GM23248 (cell line): ENCODE measurements around the gene RAD50. TPM values are rescaled to one million over a fixed set of nuclear protein-coding genes. Genes with fewer than 3 reads are reported as not detected.

ENCODE experiments used
- DNase-seq: peaks from one replicate; pipeline ENCODE4 v3.0.0-alpha.2; 2015
- H2AFZ ChIP-seq: fragments of 200-600 bp; sonication (generic); 2 replicates; pipeline ENCODE4 v1.6.1; 2016; ENCODE audit warnings: antibody characterized with exemption
- H3F3A ChIP-seq: fragments of 200-600 bp; sonication (generic); 2 replicates; pipeline ENCODE4 v1.6.1; 2016; ENCODE audit warnings: mild to moderate bottlenecking, antibody characterized with exemption, mixed run types; ENCODE audit not compliant: insufficient read depth
- H3K27ac ChIP-seq: fragments of 200-600 bp; sonication (generic); 2 replicates; pipeline ENCODE4 v1.5.1; 2016; ENCODE audit warnings: mild to moderate bottlenecking
- H3K27me3 ChIP-seq: fragments of 200-600 bp; sonication (generic); replicated peaks from 2 replicates; pipeline ENCODE4 v1.6.1; 2016; ENCODE audit warnings: mild to moderate bottlenecking; ENCODE audit not compliant: insufficient read depth
- H3K36me3 ChIP-seq: fragments of 200-600 bp; sonication (generic); 2 replicates; pipeline ENCODE4 v1.6.1; 2016; ENCODE audit warnings: low read depth, mild to moderate bottlenecking
- H3K4me1 ChIP-seq: fragments of 200-600 bp; sonication (generic); 2 replicates; pipeline ENCODE4 v1.6.1; 2016; ENCODE audit warnings: mild to moderate bottlenecking; ENCODE audit not compliant: insufficient read depth
- H3K4me2 ChIP-seq: fragments of 200-600 bp; sonication (generic); one replicate; pipeline ENCODE4 v1.6.1; 2016; ENCODE audit warnings: mild to moderate bottlenecking; ENCODE audit not compliant: unreplicated experiment
- H3K4me3 ChIP-seq: fragments of 200-600 bp; sonication (generic); 2 replicates; pipeline ENCODE4 v1.5.1; 2016; ENCODE audit warnings: mild to moderate bottlenecking
- H3K79me2 ChIP-seq: fragments of 200-600 bp; sonication (generic); 2 replicates; pipeline ENCODE4 v1.6.1; 2016; ENCODE audit warnings: mild to moderate bottlenecking; ENCODE audit not compliant: insufficient read depth
- H3K9ac ChIP-seq: fragments of 200-600 bp; sonication (generic); 2 replicates; pipeline ENCODE4 v1.6.1; 2016; ENCODE audit warnings: mild to moderate bottlenecking
- H3K9me2 ChIP-seq: fragments of 200-600 bp; sonication (generic); 2 replicates; pipeline ENCODE4 v1.6.1; 2016; ENCODE audit warnings: mixed run types, mild to moderate bottlenecking, moderate library complexity; ENCODE audit not compliant: insufficient read depth
- H3K9me3 ChIP-seq: fragments of 200-600 bp; sonication (generic); one replicate; pipeline ENCODE4 v1.6.1; 2017; ENCODE audit warnings: low read depth
- H4K20me1 ChIP-seq: fragments of 200-600 bp; sonication (generic); 2 replicates; pipeline ENCODE4 v1.6.0; 2016; ENCODE audit not compliant: insufficient read depth
- EZH2 ChIP-seq: fragments of 200-600 bp; sonication (generic); IDR thresholded peaks from 2 replicates; pipeline ENCODE4 v1.6.1; 2018; ENCODE audit warnings: antibody characterized with exemption, mild to moderate bottlenecking; ENCODE audit not compliant: insufficient read depth, poor library complexity, severe bottlenecking
- EZH2phosphoT487 ChIP-seq: fragments of 200-600 bp; sonication (generic); IDR thresholded peaks from 2 replicates; pipeline ENCODE4 v1.6.1; 2018; ENCODE audit warnings: antibody characterized with exemption, moderate library complexity, mild to moderate bottlenecking, low read depth; ENCODE audit not compliant: insufficient read depth
- WGBS, 2 experiments: methylation state at CpG; one replicate each; pipeline ENCODE4 v1.1.6; 2015 to 2017; ENCODE audit warnings: low lambda C conversion rate in 2 of 2, low coverage in 1 of 2; ENCODE audit errors: missing lambda C conversion rate in 2 of 2; 5-methylcytosine and 5-hydroxymethylcytosine counted together
- in situ Hi-C: fragments of 300-500 bp; cut with MboI; formaldehyde crosslinking; loops from 2 replicates; pipeline ENCODE4 v1.15.0; 2020
- polyA plus RNA-seq: library from polyadenylated mRNA; unstranded; fragments of >200 nt; fragmentation: Nextera tagmentation; extraction: Ambion mirVana; gene quantifications from 2 replicates; pipeline ENCODE4 v1.2.1, GENCODE V29; 2016
- total RNA-seq: library from RNA; depleted of rRNA; stranded (reverse); fragments of >200 nt; shearing (Covaris generic); gene quantifications from 2 replicates; pipeline ENCODE4 v1.2.3, GENCODE V29; 2014

RAD50 gene
- total and polyA plus RNA-seq, 2 experiments from 2014 or later = 17.7 to 44.0 TPM

DNA sequence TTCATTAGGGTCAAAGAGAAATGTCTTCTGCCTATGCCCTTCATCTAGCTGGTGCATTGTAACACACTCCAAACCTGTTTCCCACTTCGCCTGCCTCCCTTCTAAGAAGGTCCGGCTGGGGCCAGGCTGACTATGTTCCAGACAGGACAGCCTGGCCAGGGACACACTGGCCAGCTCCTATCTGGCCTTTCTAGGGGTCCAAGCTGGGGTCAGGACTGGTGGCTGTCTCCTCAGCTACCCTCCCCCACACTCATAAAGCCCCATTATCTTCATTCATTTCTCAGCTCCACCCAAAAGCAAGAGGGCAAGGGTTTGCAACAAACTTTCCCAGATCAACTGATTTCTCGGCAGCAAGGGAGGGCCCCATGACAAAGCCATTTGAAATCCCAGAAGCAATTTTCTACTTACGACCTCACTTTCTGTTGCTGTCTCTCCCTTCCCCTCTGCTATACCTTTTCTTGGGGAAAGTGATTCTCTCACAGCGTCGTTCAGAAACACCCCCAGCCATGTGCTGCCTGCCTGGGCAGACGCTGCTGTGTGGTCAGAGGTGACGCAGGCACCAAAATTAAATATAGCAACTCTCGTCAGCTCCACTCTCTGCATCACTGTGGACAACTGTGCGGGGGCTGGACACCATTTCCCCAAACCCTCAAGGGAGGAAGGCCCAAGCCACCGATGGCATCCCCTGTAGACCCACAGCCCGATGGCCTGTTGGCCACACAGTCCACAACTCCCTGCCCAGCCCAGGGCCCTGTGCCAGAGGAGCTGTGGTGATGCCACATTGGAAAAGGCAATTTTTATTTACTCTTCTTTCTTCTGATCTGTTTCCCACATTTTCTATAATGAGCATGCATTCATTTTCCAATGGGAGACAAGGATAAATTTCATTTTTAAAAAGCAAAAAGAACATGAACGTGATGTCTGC is 107.3 kb downstream of the RAD50 start:
- Histone ChIP-seq H3K9me2 (no peaks in the 10 kb centered on the region), H3K4me3 (no peak overlapping the region), H3K9ac (no peak overlapping the region), H2AFZ (no peak overlapping the region), H3K27me3 (no peaks in the 10 kb centered on the region), H3K4me1 (no peaks in the 10 kb centered on the region), H3K4me2 (no peak overlapping the region), H3K79me2 (no peaks in the 10 kb centered on the region), H4K20me1 (no peaks in the 10 kb centered on the region), H3F3A (no peaks in the 10 kb centered on the region), H3K9me3 (no peaks in the 10 kb centered on the region), H3K27ac (no peak overlapping the region), H3K36me3 (no peaks in the 10 kb centered on the region)
- in situ Hi-C loops = no loop called here
- TF ChIP-seq EZH2phosphoT487 = no peak
- TF ChIP-seq EZH2 = no peak
- WGBS, 2 experiments = 89% methylated on average over 13 of the region's 13 CpGs
- no peak for DNase-seq

GRCh38 chr5:132664696-132665209 is 108.0 kb downstream of the RAD50 start:
- 86 to 90% methylated on average over 9 of the region's 9 CpGs for WGBS, 2 experiments
- TF ChIP-seq EZH2phosphoT487 = no peak
- no peak for TF ChIP-seq EZH2
- DNase-seq = no peak
- H3F3A ChIP-seq = no peaks in the 10 kb centered on the region
- H3K36me3 ChIP-seq = no peaks in the 10 kb centered on the region
- no peak overlapping the region for H2AFZ ChIP-seq
- no peak overlapping the region for H3K4me3 ChIP-seq
- no peak overlapping the region for H3K9ac ChIP-seq
- H4K20me1 ChIP-seq = no peaks in the 10 kb centered on the region
- H3K27ac ChIP-seq = no peak overlapping the region
- H3K4me1 ChIP-seq = no peaks in the 10 kb centered on the region
- H3K79me2 ChIP-seq = no peaks in the 10 kb centered on the region
- no peaks in the 10 kb centered on the region for H3K27me3 ChIP-seq
- no peaks in the 10 kb centered on the region for H3K9me2 ChIP-seq
- H3K4me2 ChIP-seq = no peak overlapping the region
- in situ Hi-C loops = no loop called here
- no peaks in the 10 kb centered on the region for H3K9me3 ChIP-seq

GRCh38 chr5:132665574-132666080 is 108.8 kb downstream of the RAD50 start:
- WGBS, 2 experiments = 93 to 94% methylated on average over 20 to 21 of the region's 21 CpGs
- Histone ChIP-seq H3K27ac (no peak overlapping the region), H3K9ac (no peak overlapping the region), H4K20me1 (no peaks in the 10 kb centered on the region), H3F3A (no peaks in the 10 kb centered on the region), H2AFZ (no peak overlapping the region), H3K9me2 (no peaks in the 10 kb centered on the region), H3K4me2 (no peak overlapping the region), H3K36me3 (no peaks in the 10 kb centered on the region), H3K4me1 (no peaks in the 10 kb centered on the region), H3K79me2 (no peaks in the 10 kb centered on the region), H3K4me3 (no peak overlapping the region), H3K9me3 (no peaks in the 10 kb centered on the region), H3K27me3 (no peaks in the 10 kb centered on the region)
- in situ Hi-C loops = no loop called here
- DNase-seq = no peak
- no peak for TF ChIP-seq EZH2phosphoT487
- no peak for TF ChIP-seq EZH2

GRCh38 chr5:132666310-132667123 is 109.7 kb downstream of the RAD50 start:
- Histone ChIP-seq H3K27me3 (no peaks in the 10 kb centered on the region), H3K4me3 (no peak overlapping the region), H3K9me3 (no peaks in the 10 kb centered on the region), H2AFZ (no peak overlapping the region), H3K9ac (no peak overlapping the region), H3K79me2 (no peaks in the 10 kb centered on the region), H3K9me2 (no peaks in the 10 kb centered on the region), H3K4me2 (no peak overlapping the region), H3K36me3 (no peaks in the 10 kb centered on the region), H4K20me1 (no peaks in the 10 kb centered on the region), H3K27ac (no peak overlapping the region), H3K4me1 (no peaks in the 10 kb centered on the region), H3F3A (no peaks in the 10 kb centered on the region)
- DNase-seq = no peak
- in situ Hi-C loops = no loop called here
- 82 to 84% methylated on average over 16 of the region's 16 CpGs for WGBS, 2 experiments
- TF ChIP-seq EZH2phosphoT487 (no peak), EZH2 (no peak)
